ENCODE results near the gene VAC14.

Gene VAC14

GRCh38 chr16:70708366-70709246 is 92.4 kb downstream of the VAC14 start:
- H3K4me3 Mint-ChIP-seq = no peak overlapping the region
- no peaks in the 10 kb centered on the region for H3K9me3 Mint-ChIP-seq
- TF ChIP-seq, protein P1, sequence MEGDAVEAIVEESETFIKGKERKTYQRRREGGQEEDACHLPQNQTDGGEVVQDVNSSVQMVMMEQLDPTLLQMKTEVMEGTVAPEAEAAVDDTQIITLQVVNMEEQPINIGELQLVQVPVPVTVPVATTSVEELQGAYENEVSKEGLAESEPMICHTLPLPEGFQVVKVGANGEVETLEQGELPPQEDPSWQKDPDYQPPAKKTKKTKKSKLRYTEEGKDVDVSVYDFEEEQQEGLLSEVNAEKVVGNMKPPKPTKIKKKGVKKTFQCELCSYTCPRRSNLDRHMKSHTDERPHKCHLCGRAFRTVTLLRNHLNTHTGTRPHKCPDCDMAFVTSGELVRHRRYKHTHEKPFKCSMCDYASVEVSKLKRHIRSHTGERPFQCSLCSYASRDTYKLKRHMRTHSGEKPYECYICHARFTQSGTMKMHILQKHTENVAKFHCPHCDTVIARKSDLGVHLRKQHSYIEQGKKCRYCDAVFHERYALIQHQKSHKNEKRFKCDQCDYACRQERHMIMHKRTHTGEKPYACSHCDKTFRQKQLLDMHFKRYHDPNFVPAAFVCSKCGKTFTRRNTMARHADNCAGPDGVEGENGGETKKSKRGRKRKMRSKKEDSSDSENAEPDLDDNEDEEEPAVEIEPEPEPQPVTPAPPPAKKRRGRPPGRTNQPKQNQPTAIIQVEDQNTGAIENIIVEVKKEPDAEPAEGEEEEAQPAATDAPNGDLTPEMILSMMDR (IDR thresholded peaks at IDR 0.05) = no peak
- H3K4me1 Mint-ChIP-seq = peaks cover 65% of the 10 kb centered on the region
- no peak for DNase-seq
- peaks cover 4% of the 10 kb centered on the region for H3K36me3 Mint-ChIP-seq (ENCODE audit: low read depth)
- H3K27ac Mint-ChIP-seq = peak overlapping the region; percentile 45
- peaks cover 5% of the 10 kb centered on the region for H3K27me3 Mint-ChIP-seq (ENCODE audit: low read depth, poor library complexity)

GRCh38 chr16:70706948-70707465 is 94.0 kb downstream of the VAC14 start:
- Mint-ChIP-seq H3K27me3 (ENCODE audit: low read depth, poor library complexity) (peaks cover 5% of the 10 kb centered on the region), H3K4me3 (no peak overlapping the region), H3K27ac (no peak overlapping the region), H3K36me3 (ENCODE audit: low read depth) (peaks cover 4% of the 10 kb centered on the region), H3K9me3 (no peaks in the 10 kb centered on the region), H3K4me1 (peaks cover 65% of the 10 kb centered on the region)
- no peak for DNase-seq
- TF ChIP-seq, protein P1 (IDR thresholded peaks at IDR 0.05) = no peak

GRCh38 chr16:70705056-70705455 is 95.9 kb downstream of the VAC14 start:
- Mint-ChIP-seq H3K9me3 (no peaks in the 10 kb centered on the region), H3K27ac (no peak overlapping the region), H3K4me3 (no peak overlapping the region), H3K4me1 (peaks cover 64% of the 10 kb centered on the region), H3K27me3 (ENCODE audit: low read depth, poor library complexity) (peaks cover 5% of the 10 kb centered on the region), H3K36me3 (ENCODE audit: low read depth) (no peaks in the 10 kb centered on the region)
- DNase-seq = no peak
- TF ChIP-seq, protein P1 (IDR thresholded peaks at IDR 0.05) = no peak

- Mint-ChIP-seq H3K4me1 (peaks cover 67% of the 10 kb centered on the region), H3K27me3 (ENCODE audit: low read depth, poor library complexity) (peaks cover 5% of the 10 kb centered on the region), H3K4me3 (no peak overlapping the region), H3K9me3 (no peaks in the 10 kb centered on the region), H3K27ac (no peak overlapping the region), H3K36me3 (ENCODE audit: low read depth) (no peaks in the 10 kb centered on the region)
- DNase-seq = no peak
- TF ChIP-seq, protein P1 (IDR thresholded peaks at IDR 0.05) = no peak
Measured at GRCh38 chr16:70704586-70704985, 96.4 kb downstream of the VAC14 start.

DNA sequence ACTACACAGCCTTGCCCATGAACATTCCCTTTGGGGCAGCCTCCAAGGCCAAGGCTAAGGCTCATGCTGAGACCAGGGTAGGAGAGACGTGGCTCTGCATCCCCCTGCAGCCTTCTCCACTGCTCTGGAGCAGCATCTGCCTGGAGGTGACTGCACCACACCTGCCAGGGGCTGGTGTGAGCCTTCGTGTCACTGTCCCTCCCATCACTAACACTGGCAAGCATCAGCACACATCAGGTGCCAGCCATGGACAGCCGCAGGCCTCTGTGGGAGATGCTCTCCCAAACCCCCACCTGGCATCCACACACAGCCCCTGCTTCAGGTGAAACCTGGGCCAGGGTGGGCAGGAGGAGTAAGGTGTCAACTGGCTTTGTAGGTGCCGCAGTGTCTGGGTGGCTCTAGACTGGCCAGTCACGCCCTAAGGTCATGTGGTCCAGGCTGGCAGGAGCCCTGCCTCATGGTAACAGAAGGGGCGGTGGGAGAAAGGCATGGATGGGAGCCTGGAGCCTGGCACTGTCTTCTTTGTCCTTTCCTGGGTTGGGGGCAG is 97.0 kb downstream of the VAC14 start:
- no peaks in the 10 kb centered on the region for H3K9me3 Mint-ChIP-seq
- no peak overlapping the region for H3K27ac Mint-ChIP-seq
- H3K4me1 Mint-ChIP-seq = peaks cover 74% of the 10 kb centered on the region
- H3K27me3 Mint-ChIP-seq (ENCODE audit: low read depth, poor library complexity) = peaks cover 5% of the 10 kb centered on the region
- peaks cover 5% of the 10 kb centered on the region for H3K36me3 Mint-ChIP-seq (ENCODE audit: low read depth)
- no peak for DNase-seq
- TF ChIP-seq, protein P1 (IDR thresholded peaks at IDR 0.05) = no peak
- H3K4me3 Mint-ChIP-seq = no peak overlapping the region

All from nephron progenitor cell (in vitro differentiated cells).